Endothelial cell (in vitro differentiated cells): Measurements from ENCODE around the gene ILKAP. TPM values are rescaled to one million over a fixed set of nuclear protein-coding genes. Genes with fewer than 3 reads are reported as not detected.

Experiments
- DNase-seq: peaks from one replicate; pipeline ENCODE4 v3.0.0; 2021; ENCODE audit warnings: low spot score
- H3K27ac Mint-ChIP-seq: one replicate; pipeline ENCODE4 v1.8.0; 2021; ENCODE audit warnings: mixed read lengths, inconsistent platforms; ENCODE audit not compliant: unreplicated experiment
- H3K27me3 Mint-ChIP-seq: one replicate; pipeline ENCODE4 v1.8.0; 2021; ENCODE audit warnings: mild to moderate bottlenecking, moderate library complexity, mixed read lengths, inconsistent platforms; ENCODE audit not compliant: unreplicated experiment
- H3K36me3 Mint-ChIP-seq: one replicate; pipeline ENCODE4 v1.8.0; 2021; ENCODE audit warnings: mild to moderate bottlenecking, low read depth, mixed read lengths, inconsistent platforms; ENCODE audit not compliant: unreplicated experiment
- H3K4me1 Mint-ChIP-seq: one replicate; pipeline ENCODE4 v1.8.0; 2021; ENCODE audit warnings: mild to moderate bottlenecking, mixed read lengths, inconsistent platforms; ENCODE audit not compliant: unreplicated experiment
- H3K4me3 Mint-ChIP-seq: one replicate; pipeline ENCODE4 v1.8.0; 2021; ENCODE audit warnings: mild to moderate bottlenecking, mixed read lengths, inconsistent platforms; ENCODE audit not compliant: unreplicated experiment
- H3K9me3 Mint-ChIP-seq: one replicate; pipeline ENCODE4 v1.8.0; 2021; ENCODE audit warnings: mixed read lengths, inconsistent platforms; ENCODE audit not compliant: unreplicated experiment
- CTCF ChIP-seq: fragments of 200-600 bp; sonication (generic); IDR thresholded peaks from one replicate; pipeline ENCODE4 v1.5.0; 2021; ENCODE audit warnings: antibody characterized with exemption; ENCODE audit not compliant: unreplicated experiment
- total RNA-seq: library from RNA; stranded (reverse); fragmentation: NEBNext Ultra II Directional; extraction: Animal tissue kit (Norgen Biotek cat#: 25700); gene quantifications from one replicate; pipeline ENCODE4 v1.2.1, GENCODE V29; 2021; ENCODE audit not compliant: unreplicated experiment

ILKAP gene
- total RNA-seq, 1 donor from 2014 or later: 43.0 TPM

- no peaks in the 10 kb centered on the region for H3K4me1 Mint-ChIP-seq
- no peak for TF ChIP-seq CTCF
- no peak for DNase-seq
- H3K9me3 Mint-ChIP-seq: no peaks in the 10 kb centered on the region
- peaks cover 8% of the 10 kb centered on the region for H3K27me3 Mint-ChIP-seq
- H3K4me3 Mint-ChIP-seq: no peak overlapping the region
- no peak overlapping the region for H3K27ac Mint-ChIP-seq
- no peaks in the 10 kb centered on the region for H3K36me3 Mint-ChIP-seq
Measured at GRCh38 chr2:238159661-238160205, 43.8 kb downstream of the ILKAP start.

- Mint-ChIP-seq H3K4me1 (no peaks in the 10 kb centered on the region), H3K36me3 (no peaks in the 10 kb centered on the region), H3K27ac (no peak overlapping the region), H3K27me3 (peaks cover 5% of the 10 kb centered on the region), H3K9me3 (no peaks in the 10 kb centered on the region), H3K4me3 (peak overlapping the region; percentile 77)
- TF ChIP-seq CTCF: no peak
- no peak for DNase-seq
Measured at GRCh38 chr2:238159071-238159539, 44.4 kb downstream of the ILKAP start.

- DNase-seq: peak; percentile 76
- Mint-ChIP-seq H3K27ac (no peak within 1 kb of the TSS), H3K9me3 (no peaks in the 10 kb centered on the region), H3K36me3 (no peaks in the 10 kb centered on the region), H3K27me3 (peaks cover 8% of the 10 kb centered on the region), H3K4me3 (peak within 1 kb of the TSS; percentile 77), H3K4me1 (no peaks in the 10 kb centered on the region)
- TF ChIP-seq CTCF: peak; percentile 56
Measured at GRCh38 chr2:238158509-238159070, 44.9 kb downstream of the ILKAP start, which contains the start of gene ERFE. ERFE (plus strand) TSS chr2:238158970; CDS start chr2:238159008, 38 bp downstream.

- no peak for TF ChIP-seq CTCF
- DNase-seq: no peak
- peaks cover 8% of the 10 kb centered on the region for H3K27me3 Mint-ChIP-seq
- no peaks in the 10 kb centered on the region for H3K4me1 Mint-ChIP-seq
- no peak overlapping the region for H3K4me3 Mint-ChIP-seq
- H3K9me3 Mint-ChIP-seq: no peaks in the 10 kb centered on the region
- no peaks in the 10 kb centered on the region for H3K36me3 Mint-ChIP-seq
- no peak overlapping the region for H3K27ac Mint-ChIP-seq
Measured at GRCh38 chr2:238158018-238158508, 45.4 kb downstream of the ILKAP start.

GRCh38 chr2:238157506-238158017 is 45.9 kb downstream of the ILKAP start:
- DNase-seq: no peak
- Mint-ChIP-seq H3K27ac (no peak overlapping the region), H3K4me1 (no peaks in the 10 kb centered on the region), H3K27me3 (peaks cover 8% of the 10 kb centered on the region), H3K36me3 (no peaks in the 10 kb centered on the region), H3K4me3 (no peak overlapping the region), H3K9me3 (no peaks in the 10 kb centered on the region)
- no peak for TF ChIP-seq CTCF
